ENCODE results near the gene SNRPD2.

SNRPD2 gene

GRCh38 chr19:45677351-45678230, 14.2 kb downstream of the SNRPD2 start:
- DNase-seq (ENCODE audit: low read depth), result peak; percentile 93
- peak overlapping the region; percentile 34 for H3K4me3 ChIP-seq (ENCODE audit: low read depth, low read length)
- peak; percentile 11 for TF ChIP-seq CTCF (IDR thresholded peaks at IDR 0.05; ENCODE audit: insufficient read depth, low read depth, low read length, missing control alignments)

GRCh38 chr19:45676851-45677263, 14.9 kb downstream of the SNRPD2 start:
- peak overlapping the region; percentile 46 for H3K4me3 ChIP-seq (ENCODE audit: low read depth, low read length)
- DNase-seq (ENCODE audit: low read depth), result peak; percentile 36

GRCh38 chr19:45674946-45675345, 16.8 kb downstream of the SNRPD2 start:
- no peak overlapping the region for H3K4me3 ChIP-seq (ENCODE audit: low read depth, low read length)
- no peak for DNase-seq (ENCODE audit: low read depth)
- no peak for TF ChIP-seq CTCF (IDR thresholded peaks at IDR 0.05; ENCODE audit: insufficient read depth, low read depth, low read length, missing control alignments)

More at GRCh38 chr19:45676851-45677263, 14.9 kb downstream of the SNRPD2 start:
- no peak for TF ChIP-seq CTCF (IDR thresholded peaks at IDR 0.05; ENCODE audit: insufficient read depth, low read depth, low read length, missing control alignments)

- peak; percentile 95 for DNase-seq (ENCODE audit: low read depth)
- peak overlapping the region; percentile 79 for H3K4me3 ChIP-seq (ENCODE audit: low read depth, low read length)
- no peak for TF ChIP-seq CTCF (IDR thresholded peaks at IDR 0.05; ENCODE audit: insufficient read depth, low read depth, low read length, missing control alignments)
Observed at GRCh38 chr19:45670670-45671453, 20.9 kb downstream of the SNRPD2 start.

GRCh38 chr19:45668342-45668871, 23.3 kb downstream of the SNRPD2 start:
- DNase-seq (ENCODE audit: low read depth), result no peak
- H3K4me3 ChIP-seq (ENCODE audit: low read depth, low read length), result peak overlapping the region; percentile 79
- no peak for TF ChIP-seq CTCF (IDR thresholded peaks at IDR 0.05; ENCODE audit: insufficient read depth, low read depth, low read length, missing control alignments)

- peak within 1 kb of the TSS; percentile 79 for H3K4me3 ChIP-seq (ENCODE audit: low read depth, low read length)
- DNase-seq (ENCODE audit: low read depth), result peak; percentile 85
- no peak for TF ChIP-seq CTCF (IDR thresholded peaks at IDR 0.05; ENCODE audit: insufficient read depth, low read depth, low read length, missing control alignments)
Observed at GRCh38 chr19:45667620-45668341, 24.0 kb downstream of the SNRPD2 start, which contains the start of gene GIPR. TSS of gene GIPR (plus strand) at chr19:45668221. CDS start at chr19:45669521, 1,300 bp downstream.
